AG04449 (cell line): ENCODE results near the gene MLX.
A peak's percentile ranks its signal among the peaks of the same experiment; 100 is the strongest.

Experiments used
- CTCF ChIA-PET: fragments of 350-600 bp; formaldehyde crosslinking; extraction: SDS; loops from one replicate; lab custom pipeline; 2021; ENCODE audit warnings: antibody characterized with exemption; lab: Yijun Ruan, JAX
- POLR2A ChIA-PET: fragments of 400-600, 350-600 bp; formaldehyde crosslinking; extraction: SDS; loops from one replicate; lab custom pipeline; 2020; ENCODE audit warnings: antibody characterized with exemption, inconsistent platforms; lab: Yijun Ruan, JAX
- DNase-seq: peaks from one replicate; pipeline ENCODE4 v3.0.0-alpha.2; 2010; ENCODE audit warnings: low read depth, low spot score
- H3K4me3 ChIP-seq: 2 replicates; pipeline ENCODE4 v1.5.1; 2011; ENCODE audit warnings: low read depth, mild to moderate bottlenecking, control low read depth, low read length
- TF ChIP-seq, protein P1 (sequence below): IDR thresholded peaks from one replicate; pipeline ENCODE4 v1.5.1; 2011; ENCODE audit warnings: mild to moderate bottlenecking, moderate library complexity, low read length, control low read depth, inconsistent platforms; ENCODE audit not compliant: insufficient read depth; ENCODE audit errors: missing control alignments

The MLX gene, protein sequence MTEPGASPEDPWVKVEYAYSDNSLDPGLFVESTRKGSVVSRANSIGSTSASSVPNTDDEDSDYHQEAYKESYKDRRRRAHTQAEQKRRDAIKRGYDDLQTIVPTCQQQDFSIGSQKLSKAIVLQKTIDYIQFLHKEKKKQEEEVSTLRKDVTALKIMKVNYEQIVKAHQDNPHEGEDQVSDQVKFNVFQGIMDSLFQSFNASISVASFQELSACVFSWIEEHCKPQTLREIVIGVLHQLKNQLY

DNA sequence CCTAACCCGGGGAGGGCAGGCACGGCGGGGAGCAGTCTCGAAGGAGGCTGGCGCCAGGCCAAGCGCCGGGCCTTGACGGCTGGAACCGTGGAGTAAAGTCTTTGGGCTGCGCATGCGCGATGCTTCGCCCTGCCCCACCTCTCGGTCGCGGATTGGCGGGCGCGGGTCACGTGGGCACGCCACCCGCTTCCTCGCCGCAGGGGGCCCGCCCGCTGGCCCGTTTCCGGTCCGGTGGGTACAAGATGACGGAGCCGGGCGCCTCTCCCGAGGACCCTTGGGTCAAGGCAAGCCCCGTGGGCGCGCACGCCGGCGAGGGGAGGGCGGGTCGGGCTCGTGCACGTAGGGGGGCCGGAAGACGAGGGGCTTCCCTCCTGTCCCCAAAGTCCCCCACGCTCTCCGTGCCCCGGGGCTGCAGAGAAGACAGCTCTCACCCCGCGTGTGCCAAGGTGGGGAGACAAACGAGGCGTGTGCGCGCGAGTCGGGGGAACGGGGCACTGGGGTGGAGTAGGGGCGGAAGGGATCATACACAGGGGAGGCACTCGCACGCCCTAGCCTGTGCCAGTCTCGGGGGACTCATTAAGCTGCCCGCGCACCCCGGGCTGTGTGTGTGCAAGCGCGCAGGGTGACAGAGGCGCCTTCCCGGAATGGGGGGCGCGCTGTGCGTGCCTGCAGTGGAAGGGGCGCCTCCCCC is at the start of gene MLX:
Gene MLX, plus strand, starts transcription at position 218 of the 691 bp plus-strand sequence. Its CDS starts 25 bp downstream, at position 243.
- H3K4me3 ChIP-seq = peak within 1 kb of the TSS; percentile 95
- ChIA-PET CTCF (interaction anchor here (1.2 to 6.5 kb wide), 2 partner anchors 11 to 255 kb away, joined by 4 to 53 read pairs; partner anchors contain the start of gene PSMC3IP), POLR2A (interaction anchor here (1.5 to 2.6 kb wide), 2 partner anchors 10 to 13 kb away, joined by 4 to 20 read pairs; partner anchors contain the start of gene PSMC3IP)
- DNase-seq = no peak
- TF ChIP-seq, protein P1, sequence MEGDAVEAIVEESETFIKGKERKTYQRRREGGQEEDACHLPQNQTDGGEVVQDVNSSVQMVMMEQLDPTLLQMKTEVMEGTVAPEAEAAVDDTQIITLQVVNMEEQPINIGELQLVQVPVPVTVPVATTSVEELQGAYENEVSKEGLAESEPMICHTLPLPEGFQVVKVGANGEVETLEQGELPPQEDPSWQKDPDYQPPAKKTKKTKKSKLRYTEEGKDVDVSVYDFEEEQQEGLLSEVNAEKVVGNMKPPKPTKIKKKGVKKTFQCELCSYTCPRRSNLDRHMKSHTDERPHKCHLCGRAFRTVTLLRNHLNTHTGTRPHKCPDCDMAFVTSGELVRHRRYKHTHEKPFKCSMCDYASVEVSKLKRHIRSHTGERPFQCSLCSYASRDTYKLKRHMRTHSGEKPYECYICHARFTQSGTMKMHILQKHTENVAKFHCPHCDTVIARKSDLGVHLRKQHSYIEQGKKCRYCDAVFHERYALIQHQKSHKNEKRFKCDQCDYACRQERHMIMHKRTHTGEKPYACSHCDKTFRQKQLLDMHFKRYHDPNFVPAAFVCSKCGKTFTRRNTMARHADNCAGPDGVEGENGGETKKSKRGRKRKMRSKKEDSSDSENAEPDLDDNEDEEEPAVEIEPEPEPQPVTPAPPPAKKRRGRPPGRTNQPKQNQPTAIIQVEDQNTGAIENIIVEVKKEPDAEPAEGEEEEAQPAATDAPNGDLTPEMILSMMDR = no peak

DNA sequence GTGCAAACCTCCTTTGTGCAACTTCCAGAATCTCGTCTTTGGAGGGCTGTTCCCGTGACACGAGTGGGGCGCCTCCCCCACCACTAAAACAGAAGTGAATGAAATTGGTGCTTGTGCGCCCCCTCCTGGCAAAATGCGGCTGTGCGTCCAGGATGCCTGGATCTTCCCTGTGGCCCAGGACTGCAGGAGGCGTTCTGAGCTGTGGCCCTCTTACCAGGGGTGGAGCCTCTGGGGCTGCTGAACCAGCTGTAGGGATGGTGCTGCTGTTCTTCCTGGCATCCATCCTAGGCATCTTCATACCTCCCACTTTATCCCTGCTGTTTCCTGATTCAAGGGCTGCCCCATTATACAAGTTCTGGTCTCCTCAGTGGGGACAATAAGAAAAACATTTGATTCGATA is 49.4 kb upstream of the MLX start:
- CTCF ChIA-PET = interaction anchor here (0.5 to 7.7 kb wide), 46 partner anchors 9 to 449 kb away, joined by 3 to 83 read pairs (median 5); partner anchors contain the start of genes CAVIN1 and STAT3
- no peak overlapping the region for H3K4me3 ChIP-seq
- POLR2A ChIA-PET = interaction anchor here (0.5 to 4.9 kb wide), 5 partner anchors 10 to 236 kb away, joined by 3 to 121 read pairs (median 7); partner anchors contain the start of genes CAVIN1 and STAT3
- peak; percentile 76 for DNase-seq
- TF ChIP-seq, protein P1 = peak; percentile 96

- CTCF ChIA-PET = interaction anchor here (0.5 to 7.7 kb wide), 48 partner anchors 8 to 450 kb away, joined by 3 to 83 read pairs (median 4); partner anchors contain the start of genes CAVIN1 and STAT3
- TF ChIP-seq, protein P1 = no peak
- POLR2A ChIA-PET = interaction anchor here (0.8 to 4.9 kb wide), 7 partner anchors 9 to 206 kb away, joined by 3 to 121 read pairs (median 7); partner anchors contain the start of genes CAVIN1, NAGLU and STAT3
- no peak overlapping the region for H3K4me3 ChIP-seq
- DNase-seq = peak; percentile 86
These were observed 48.7 kb upstream of the MLX start for GRCh38 chr17:42518046-42518754.

DNA sequence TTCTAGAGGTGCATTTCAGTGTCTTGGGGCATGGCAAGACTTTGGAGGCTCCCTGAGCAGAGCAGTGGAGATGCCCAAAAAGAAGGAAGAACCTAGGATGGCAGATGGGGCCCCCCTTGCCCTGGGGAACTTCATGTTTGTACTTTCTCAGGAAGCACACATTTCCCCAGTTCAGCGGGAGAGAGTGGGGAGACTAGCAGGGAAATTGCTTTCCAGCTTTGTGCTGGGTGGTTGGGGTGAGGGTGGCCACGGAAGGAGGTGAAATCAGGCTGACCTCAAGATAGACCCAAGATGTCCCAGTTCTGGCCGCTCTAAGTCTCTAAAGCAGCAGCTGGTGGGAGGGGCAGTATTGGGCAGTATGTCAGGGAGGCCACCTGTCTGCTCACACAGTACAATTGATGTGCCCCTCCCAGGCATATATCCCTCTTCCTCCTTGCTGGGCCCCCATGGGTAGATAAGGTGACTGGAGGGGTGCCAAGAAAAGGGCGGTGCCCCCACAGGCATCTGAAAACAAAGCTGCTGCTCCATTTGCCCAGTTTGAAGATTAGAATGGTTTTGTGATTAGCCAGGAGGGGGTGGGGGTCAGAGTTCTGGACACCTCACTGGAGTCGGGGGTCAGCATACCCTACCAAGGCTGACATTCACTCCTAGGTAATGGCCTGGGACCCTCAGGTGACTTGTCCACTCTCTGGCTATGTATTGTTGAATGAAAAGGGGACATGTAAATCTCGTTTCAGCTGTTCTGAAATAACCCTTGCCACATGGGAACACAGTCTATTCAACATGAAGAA is 48.0 kb upstream of the MLX start:
- POLR2A ChIA-PET = interaction anchor here (0.6 to 4.9 kb wide), 11 partner anchors 9 to 207 kb away, joined by 3 to 121 read pairs (median 7); partner anchors contain the start of genes CAVIN1, NAGLU and STAT3
- CTCF ChIA-PET = interaction anchor here (0.5 to 7.7 kb wide), 27 partner anchors 8 to 297 kb away, joined by 3 to 83 read pairs (median 6); partner anchors contain the start of genes CAVIN1 and STAT3
- H3K4me3 ChIP-seq = no peak overlapping the region
- TF ChIP-seq, protein P1 = no peak
- no peak for DNase-seq
